CD4-positive, alpha-beta T cell treated with Interleukin-10 for 1 hour (primary cell): ENCODE data around the gene RORB.
"Not testable (repeated sequence)": the region's sequence is repeated elsewhere in the genome, so short reads cannot be mapped to it uniquely, and the experiment has no call there.

ENCODE experiments used
- DNase-seq: peaks from one replicate; pipeline ENCODE4 v3.0.0-alpha.2; 2020

Gene RORB

DNA sequence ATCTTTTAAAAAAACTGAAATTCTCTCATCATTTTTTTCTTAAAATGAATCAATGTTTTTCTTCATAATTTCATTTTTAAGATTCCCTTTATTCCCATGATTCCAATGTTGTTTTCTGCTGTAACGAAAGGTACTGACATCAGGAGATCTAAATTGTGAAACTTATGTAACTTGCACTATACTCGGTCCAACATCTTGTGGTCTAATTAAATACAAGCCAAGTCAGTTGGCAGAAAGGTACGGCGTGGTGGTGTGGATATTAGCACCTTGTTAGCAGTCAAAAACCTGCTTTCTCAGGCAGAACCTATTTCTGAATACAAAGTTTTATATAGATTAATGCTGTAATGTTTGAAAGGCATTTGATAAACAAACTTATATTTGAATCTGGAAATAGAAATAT, 20.1 kb downstream of the RORB start:
- no peak for DNase-seq

GRCh38 chr9:74519419-74519818, 22.3 kb downstream of the RORB start:
- no peak for DNase-seq

- DNase-seq = no peak
Measured at GRCh38 chr9:74521009-74521408, 23.9 kb downstream of the RORB start.

DNA sequence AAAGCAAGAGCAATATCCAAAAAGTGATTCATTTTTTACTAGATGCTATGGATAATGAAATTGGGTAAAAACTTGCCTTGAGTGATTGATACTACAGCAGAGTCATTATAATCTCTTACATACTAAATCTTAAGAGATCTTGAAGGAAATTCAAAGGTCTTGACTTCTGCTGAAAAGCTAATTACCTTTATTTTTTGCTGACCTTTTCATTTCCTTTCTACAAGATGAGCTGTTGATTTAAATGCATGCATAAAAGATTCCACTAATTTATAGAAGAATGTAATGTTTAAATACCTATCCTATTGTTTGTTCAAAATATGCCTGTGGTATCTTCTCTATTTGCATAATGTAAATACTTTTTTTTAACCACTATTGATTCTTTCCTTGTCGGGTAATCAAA, 27.2 kb downstream of the RORB start:
- no peak for DNase-seq

DNA sequence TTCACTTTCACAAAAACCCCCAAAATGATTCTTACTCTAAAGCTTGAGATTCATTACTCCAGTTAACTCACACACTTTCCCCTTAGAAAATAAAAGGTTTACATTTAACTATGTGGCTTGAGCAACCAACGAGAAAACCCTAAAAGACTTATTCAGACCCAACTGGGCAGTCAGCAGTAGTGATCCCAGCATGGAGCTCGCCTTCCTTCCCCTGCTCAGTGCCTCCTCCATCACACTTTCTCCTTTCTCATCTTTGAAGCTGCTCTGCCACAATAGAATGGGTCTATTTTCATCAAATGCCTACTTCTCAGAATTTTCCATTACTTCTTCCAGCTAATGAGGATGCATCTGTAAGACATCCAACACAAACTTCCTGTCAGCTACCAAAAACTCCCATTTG, 29.1 kb downstream of the RORB start:
- DNase-seq = no peak

DNA sequence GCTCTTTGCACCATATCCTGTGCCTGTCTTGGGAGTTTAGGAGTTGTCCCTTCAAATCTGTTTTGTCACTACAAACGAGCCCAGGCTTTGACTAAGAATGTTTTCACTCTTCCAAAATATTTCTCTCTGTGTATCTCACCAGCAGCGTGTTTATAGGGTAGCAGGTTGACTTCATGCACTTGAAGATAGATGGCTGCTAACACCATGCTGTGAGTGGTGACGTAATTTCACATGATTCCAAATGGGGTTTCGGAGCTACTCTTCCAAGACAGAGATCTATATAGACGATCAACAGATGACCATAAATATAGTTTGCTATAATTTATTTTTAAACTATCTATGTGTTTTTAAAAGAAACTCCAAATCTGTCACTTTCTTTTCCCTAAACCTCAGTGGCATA, 30.6 kb downstream of the RORB start:
- no peak for DNase-seq

- DNase-seq = no peak
Measured at GRCh38 chr9:74528207-74528606, 31.1 kb downstream of the RORB start.

DNA sequence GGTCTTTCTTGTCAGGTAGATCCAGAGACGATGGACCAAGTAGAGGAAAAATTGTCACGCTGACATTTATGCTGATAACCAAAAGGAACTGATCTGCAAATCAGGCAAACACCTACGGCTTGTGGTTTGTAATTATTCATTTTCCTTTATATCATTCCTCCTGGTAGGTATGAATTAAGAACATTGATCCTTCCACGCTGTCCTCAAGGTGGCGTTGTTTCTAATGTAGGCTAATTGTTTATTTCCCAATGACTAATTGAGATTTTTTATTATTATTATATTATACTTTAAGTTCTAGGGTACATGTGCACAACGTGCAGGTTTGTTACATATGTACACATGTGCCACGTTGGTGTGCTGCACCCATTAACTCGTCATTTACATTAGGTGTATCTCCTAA, 33.3 kb downstream of the RORB start:
- not testable (repeated sequence) for DNase-seq

GRCh38 chr9:74533253-74533652, 36.1 kb downstream of the RORB start:
- DNase-seq = no peak

GRCh38 chr9:74534841-74535240, 37.7 kb downstream of the RORB start:
- DNase-seq = no peak

- DNase-seq = no peak
Measured at GRCh38 chr9:74543145-74543544, 46.0 kb downstream of the RORB start.

DNA sequence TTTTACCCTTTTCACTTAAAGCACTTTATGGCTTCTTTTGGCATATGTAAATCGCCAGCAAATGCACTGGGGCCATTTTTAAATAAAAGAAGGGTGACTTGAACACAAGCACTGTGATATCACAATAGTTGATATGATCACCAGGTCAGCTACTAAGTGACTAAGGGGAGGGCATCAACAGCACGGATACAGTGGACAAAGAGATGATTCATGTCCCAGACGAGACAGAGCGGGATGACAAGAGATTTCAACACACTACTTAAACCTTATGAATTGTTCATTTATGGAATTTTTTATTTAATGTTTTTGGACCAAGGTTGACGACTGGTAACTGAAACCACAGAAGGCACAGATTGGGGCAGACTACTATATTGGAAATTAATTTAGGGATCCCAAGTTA, 54.1 kb downstream of the RORB start:
- no peak for DNase-seq

DNA sequence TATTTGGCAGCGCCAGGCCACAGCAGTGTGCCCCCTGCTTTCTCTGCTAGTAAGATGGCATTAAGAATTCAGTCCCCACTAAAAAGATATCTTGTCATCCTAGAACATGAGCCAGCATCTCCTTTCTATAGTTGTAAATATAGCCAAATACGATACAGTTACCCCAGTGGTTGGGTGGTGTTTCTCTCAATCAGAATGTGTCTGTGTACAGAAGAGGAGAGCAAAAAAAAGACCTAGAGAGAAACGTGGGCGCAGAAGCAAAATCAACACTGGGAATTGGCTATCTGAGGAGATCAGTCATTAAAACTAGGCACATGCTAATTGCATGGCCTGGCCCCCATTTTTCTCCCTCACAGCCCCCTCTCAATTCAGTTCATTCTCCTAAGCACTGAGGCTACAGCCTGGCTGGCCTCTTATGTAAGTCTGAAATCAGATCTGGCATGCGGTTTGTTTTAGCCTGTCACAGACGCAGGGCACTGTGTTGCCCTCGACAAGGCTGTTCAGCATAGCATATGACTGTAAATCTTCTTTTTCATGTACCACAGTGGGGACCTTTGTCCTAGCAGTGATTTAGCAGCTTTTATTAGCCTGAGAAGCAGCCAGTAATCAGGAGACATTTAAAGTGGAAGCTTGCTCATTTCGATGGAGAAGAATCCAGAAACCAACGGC, 57.8 kb downstream of the RORB start:
- DNase-seq = no peak

GRCh38 chr9:74555565-74555964, 58.4 kb downstream of the RORB start:
- DNase-seq = no peak

GRCh38 chr9:74556685-74557084, 59.5 kb downstream of the RORB start:
- no peak for DNase-seq

DNA sequence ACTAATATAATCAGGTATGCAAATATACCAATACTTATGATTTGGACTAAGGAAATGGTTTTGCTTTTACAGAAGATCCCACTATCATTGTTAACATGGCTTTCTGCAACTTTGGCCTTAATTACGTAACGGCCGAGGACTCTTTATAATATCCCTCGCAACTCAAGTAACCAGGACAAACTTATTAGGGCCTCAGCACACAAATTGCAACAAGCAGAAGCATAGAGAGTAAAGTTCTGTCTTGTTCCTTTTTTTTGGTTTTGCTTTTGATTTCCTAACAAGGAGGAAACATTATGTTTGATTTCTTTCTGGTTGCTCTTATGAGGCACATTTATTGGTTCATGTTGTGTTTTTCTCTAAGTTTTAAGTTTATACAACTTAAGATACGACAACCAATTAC, 60.4 kb downstream of the RORB start:
- DNase-seq = no peak

DNA sequence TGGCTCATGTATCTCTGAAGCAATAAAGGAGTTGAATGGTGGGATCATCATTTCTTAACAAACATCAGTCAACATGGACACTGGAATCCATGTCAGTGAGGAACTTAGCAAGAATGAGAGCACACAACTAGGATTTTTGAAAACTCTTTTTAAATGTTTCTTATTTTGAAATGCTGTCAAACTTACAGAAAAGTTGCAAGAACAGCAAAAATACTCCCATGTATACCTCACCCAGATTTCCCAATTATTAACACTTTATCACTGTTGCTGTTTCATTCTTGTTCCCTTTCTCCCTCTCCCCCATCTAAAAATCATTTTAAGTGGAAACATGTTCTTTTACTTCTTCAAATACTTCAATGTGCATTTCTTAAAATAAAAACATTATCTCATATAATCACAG, 65.5 kb downstream of the RORB start:
- no peak for DNase-seq

- DNase-seq = no peak
Measured at GRCh38 chr9:74570879-74571512, 73.9 kb downstream of the RORB start.

- DNase-seq = no peak
Measured at GRCh38 chr9:74573640-74574191, 76.6 kb downstream of the RORB start.

- no peak for DNase-seq
Measured at GRCh38 chr9:74576176-74576575, 79.0 kb downstream of the RORB start.

GRCh38 chr9:74577956-74578355, 80.8 kb downstream of the RORB start:
- no peak for DNase-seq

- no peak for DNase-seq
Measured at GRCh38 chr9:74589576-74589975, 92.4 kb downstream of the RORB start.

- no peak for DNase-seq
Measured at GRCh38 chr9:74595286-74595685, 98.2 kb downstream of the RORB start.

DNA sequence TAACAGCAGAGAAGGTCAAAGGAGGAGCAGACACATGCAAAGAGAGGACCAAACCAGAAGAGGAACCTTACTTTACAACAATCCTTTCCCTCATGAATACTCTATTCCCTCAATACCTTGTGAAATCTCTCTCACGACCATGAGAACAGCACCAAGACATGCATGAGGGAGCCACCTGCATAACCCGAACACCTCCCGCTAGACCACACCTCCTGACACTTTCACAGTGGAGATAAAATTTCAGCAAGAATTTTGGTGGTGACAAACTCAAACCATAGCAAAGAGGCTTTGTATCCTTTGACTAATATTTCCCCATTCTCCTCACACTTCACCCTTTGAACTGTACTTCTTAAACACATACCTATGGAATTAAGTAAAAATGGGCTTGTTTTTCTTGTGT, 101.7 kb downstream of the RORB start:
- no peak for DNase-seq
